GM12801 (cell line): ENCODE data around the gene SFXN5.

Source experiments
- TF ChIP-seq, protein P1 (sequence below): IDR thresholded peaks from one replicate; pipeline ENCODE4 v1.5.1; 2011; ENCODE audit warnings: control low read depth; ENCODE audit not compliant: insufficient read length; ENCODE audit errors: extremely low read depth

The SFXN5 gene

DNA sequence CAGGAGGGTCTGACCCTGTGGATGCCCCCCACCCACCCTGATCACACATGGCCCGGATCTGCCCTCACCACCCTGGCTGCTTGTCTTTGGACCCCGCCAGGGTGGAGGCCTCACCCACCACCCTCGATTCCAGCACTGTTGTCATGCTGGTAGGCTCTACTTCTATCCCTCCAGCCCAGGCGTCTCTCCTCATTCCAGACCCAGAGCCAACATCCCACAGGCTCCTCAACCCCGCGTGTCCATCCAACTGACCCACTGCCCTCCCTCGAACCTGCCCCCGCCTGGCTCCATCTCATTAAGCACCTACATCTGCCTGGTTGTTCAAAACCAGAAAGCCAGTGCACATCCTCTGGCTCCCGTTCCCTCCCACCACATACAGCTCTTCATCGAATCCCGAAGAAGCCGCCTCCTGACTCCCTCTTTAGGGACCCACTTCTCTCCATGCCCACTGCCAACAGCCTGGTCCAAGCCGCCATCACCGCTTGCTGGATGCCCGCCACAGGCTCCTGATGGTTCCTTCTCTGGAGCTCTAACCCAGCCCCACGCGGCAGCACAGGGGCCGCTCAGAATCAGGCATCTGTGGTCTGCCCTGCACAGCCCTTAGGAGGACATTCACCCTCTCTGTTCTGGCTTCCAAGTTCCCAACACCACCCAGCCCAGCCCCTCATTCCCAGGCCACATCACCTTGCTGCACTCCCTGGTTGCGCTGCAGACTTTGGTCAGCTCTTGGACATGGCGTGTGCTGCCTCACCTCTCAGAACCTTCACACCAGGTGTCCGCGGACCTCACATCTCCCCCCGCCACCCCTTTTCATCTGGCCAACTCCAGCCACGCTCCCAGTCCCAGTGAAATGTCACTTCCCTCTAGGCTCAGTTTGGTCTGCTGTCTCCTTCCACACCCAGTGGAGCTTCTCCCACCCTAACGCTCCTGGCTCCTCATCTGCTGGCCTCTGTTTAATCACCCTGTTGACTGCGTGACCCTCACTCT, 111.2 kb downstream of the SFXN5 start:
- TF ChIP-seq, protein P1, sequence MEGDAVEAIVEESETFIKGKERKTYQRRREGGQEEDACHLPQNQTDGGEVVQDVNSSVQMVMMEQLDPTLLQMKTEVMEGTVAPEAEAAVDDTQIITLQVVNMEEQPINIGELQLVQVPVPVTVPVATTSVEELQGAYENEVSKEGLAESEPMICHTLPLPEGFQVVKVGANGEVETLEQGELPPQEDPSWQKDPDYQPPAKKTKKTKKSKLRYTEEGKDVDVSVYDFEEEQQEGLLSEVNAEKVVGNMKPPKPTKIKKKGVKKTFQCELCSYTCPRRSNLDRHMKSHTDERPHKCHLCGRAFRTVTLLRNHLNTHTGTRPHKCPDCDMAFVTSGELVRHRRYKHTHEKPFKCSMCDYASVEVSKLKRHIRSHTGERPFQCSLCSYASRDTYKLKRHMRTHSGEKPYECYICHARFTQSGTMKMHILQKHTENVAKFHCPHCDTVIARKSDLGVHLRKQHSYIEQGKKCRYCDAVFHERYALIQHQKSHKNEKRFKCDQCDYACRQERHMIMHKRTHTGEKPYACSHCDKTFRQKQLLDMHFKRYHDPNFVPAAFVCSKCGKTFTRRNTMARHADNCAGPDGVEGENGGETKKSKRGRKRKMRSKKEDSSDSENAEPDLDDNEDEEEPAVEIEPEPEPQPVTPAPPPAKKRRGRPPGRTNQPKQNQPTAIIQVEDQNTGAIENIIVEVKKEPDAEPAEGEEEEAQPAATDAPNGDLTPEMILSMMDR: no peak

DNA sequence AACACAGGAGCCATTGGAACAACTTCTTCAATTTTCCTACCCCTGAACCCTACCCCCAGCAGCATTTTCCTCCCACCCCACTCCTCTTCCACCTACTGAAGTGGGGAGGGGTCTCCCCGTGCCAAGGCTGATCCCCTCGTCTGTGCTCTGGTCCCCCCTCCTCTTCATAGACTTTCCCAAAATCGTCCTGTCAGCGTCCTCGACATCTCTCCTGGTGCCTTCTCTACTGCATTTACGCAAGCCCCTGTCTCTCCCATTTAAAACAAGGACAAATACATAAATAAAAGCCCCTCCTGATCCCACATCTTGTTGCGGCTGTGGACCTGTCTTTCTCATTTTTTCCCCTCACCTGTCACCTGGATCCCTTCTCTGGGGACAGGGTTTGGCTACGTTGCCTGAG, 112.0 kb downstream of the SFXN5 start:
- TF ChIP-seq, protein P1: no peak

DNA sequence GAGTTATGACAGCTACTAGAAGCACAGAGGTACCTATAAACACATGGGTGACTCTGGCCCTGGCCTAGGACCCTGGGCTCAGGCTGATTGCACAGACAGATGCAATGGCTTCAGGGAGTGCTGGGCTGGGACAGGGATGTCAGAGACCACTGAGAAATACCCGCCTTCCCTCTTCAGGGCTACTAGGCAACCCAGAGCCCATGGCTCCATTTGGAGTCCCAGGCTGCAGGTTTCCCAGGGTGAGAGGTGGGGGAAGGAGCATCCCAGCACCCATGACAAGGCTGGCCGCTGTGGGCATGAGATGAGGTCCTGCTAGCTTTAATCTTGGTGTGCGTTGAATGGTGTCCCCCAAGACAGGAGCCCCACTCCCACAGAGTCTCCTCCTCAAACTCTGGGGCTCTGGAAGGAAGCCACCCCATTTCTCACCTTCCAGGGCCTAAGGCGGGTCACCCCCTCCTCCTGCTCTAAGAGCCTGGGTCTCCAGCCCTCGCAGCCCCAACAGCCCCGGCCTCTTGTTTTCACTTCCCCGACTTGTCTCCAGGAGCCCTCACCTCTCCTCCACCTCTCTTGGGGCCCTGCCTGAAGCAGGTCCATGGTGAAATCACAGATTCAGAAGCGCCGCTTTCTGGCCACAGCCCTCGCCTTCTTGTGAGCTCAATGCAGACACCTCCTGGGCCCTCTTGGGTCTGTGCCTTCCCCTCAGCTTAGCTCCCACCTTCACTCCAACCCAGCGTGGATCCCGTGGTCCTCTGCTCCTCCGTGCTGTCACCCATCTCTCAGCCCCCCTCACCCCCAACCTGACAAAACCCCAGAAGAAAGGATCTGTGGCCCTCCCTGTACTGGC, 112.7 kb downstream of the SFXN5 start:
- TF ChIP-seq, protein P1: no peak

DNA sequence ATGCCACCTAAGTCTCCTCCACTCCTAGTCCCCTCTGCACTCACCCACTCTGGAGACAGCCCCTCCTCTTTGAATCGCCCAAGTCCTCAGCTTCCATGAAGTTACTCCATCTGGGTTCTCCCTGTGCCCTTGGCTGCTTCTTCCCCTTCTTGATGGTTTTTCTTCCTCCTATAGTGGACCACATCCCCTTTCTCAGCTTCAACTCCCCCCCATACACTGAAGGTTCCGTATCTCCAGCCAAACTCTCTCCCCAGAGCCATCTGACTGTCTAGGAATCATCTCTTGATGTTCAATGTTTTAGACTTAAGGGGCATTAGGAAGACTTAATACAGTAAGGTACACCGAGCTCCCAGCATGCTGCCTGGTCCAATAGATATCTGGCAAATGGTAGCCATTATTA, 114.6 kb downstream of the SFXN5 start:
- TF ChIP-seq, protein P1: no peak

DNA sequence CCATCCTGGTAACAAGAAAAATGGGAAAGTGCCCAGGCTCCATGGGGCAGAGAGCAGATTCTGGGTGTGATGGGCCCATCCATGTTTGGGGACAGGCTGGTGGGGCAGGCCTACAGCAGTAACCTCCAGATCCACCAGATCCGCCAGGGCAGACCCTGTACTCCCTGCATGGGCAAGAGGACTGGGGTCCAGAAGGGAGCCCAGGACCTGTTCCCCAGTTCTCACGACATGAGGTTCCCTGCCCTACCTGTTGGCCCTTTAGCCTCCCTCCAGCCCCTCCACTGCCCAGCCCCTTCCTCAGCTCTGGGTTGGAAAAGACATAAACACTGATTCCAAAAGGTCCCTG, 115.5 kb downstream of the SFXN5 start:
- TF ChIP-seq, protein P1: no peak

DNA sequence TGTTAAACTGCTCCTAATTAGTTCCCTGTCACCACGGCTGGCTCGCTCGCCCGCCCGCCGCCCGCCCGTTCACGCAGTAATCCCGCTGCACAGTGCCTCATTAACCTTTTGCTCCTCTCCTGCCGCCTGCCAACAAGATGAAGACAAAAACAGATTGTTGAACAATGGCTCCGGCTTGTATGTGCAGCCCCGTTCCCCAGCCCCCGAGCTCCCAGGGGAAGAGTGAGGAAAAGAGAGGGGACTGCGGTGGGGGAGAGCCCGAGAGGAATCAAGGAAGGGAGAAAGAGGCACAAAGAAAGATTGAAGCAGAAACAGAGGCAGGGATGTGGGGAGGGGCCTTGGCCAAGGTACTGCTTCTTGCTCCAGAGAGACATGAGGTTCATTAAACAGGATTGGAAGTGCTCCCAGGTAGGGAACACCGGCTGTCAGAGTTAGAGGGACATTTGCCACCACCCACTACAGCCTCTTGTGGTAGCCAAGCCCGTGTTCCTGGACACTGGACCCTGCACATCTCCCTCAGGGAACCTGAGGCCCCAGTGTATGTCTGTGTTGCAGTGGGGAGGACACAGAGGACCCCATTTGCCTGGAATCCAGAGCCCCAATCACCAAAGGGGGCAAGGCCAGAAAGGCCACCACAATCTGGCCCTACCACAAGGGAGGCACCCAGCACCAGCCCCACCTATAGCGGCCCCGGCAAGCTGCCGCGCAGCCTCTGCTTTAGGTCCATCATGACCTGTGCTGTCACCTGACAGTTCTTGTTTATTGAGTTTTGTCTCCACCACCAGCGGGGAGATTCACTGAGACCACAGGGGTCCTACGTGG, 116.1 kb downstream of the SFXN5 start:
- TF ChIP-seq, protein P1: no peak
